HepG2 (cell line): ENCODE data around the gene IRF6. TPM values are rescaled to one million over a fixed set of nuclear protein-coding genes. Genes with fewer than 3 reads are reported as not detected.

Experiments
- ATAC-seq: fragments of 200-7000 bp; cut with Tn5 transposase; 3 replicates; pipeline ENCODE4 v1.9.1; 2020; ENCODE audit warnings: mild to moderate bottlenecking, moderate library complexity
- BruUV-seq: library from RNA; stranded (reverse); fragments of 400-500 nt; replicated peaks from 2 replicates; lab custom pipeline; 2021; lab: Mats Ljungman, UMichigan
- CTCF ChIA-PET: fragments of 300-600 bp; formaldehyde crosslinking; extraction: SDS; loops from one replicate; lab custom pipeline; 2021; ENCODE audit warnings: low total read pairs, inconsistent platforms, low intra/inter-chr PET ratio; lab: Yijun Ruan, JAX
- POLR2A ChIA-PET: fragments of 350-600 bp; sonication (Branson Sonifier 250); formaldehyde crosslinking; loops from one replicate; lab custom pipeline; 2020; ENCODE audit warnings: antibody characterized with exemption, inconsistent platforms; lab: Yijun Ruan, JAX
- DNase-seq: peaks from one replicate; pipeline ENCODE4 v3.0.0-alpha.2; 2015; ENCODE audit warnings: low spot score
- FAIRE-seq: peaks from 3 replicates; lab custom pipeline; 2011; peaks lifted over from hg19 to GRCh38; lab: Jason Lieb, UNC
- H2AFZ ChIP-seq: one replicate; pipeline ENCODE4 v1.6.1; 2011; ENCODE audit warnings: low read length, inconsistent platforms
- H3K27ac ChIP-seq: fragments of 300-600 bp; 3 replicates; pipeline ENCODE4 v1.8.0; 2011; ENCODE audit warnings: mixed run types, mild to moderate bottlenecking, mixed read lengths, low read length, inconsistent platforms; ENCODE audit not compliant: insufficient read depth; ENCODE audit errors: extremely low read length
- H3K27me3 ChIP-seq, 2 experiments: fragments of 200-600 bp in 1 of 2; 2 replicates in 1 of 2; 3 replicates in 1 of 2; pipeline versions ENCODE4 v1.6.0 to v1.8.0; 2011; ENCODE audit warnings: low read length in 2 of 2, mild to moderate bottlenecking in 2 of 2, moderate library complexity in 2 of 2, inconsistent platforms in 1 of 2; ENCODE audit not compliant: insufficient read depth in 2 of 2, control insufficient read depth in 1 of 2
- H3K36me3 ChIP-seq, 2 experiments: fragments of 200-600 bp in 1 of 2; replicated peaks in 1 of 2; 2 replicates in 1 of 2; 3 replicates in 1 of 2; pipeline versions ENCODE4 v1.5.1 to v1.8.0; 2011; ENCODE audit warnings: low read length in 2 of 2, inconsistent platforms in 1 of 2; ENCODE audit not compliant: insufficient read depth in 2 of 2, control insufficient read depth in 1 of 2
- H3K4me1 ChIP-seq: 2 replicates; pipeline ENCODE4 v1.5.1; 2012; ENCODE audit warnings: low read length, inconsistent platforms; ENCODE audit not compliant: insufficient read depth
- H3K4me2 ChIP-seq: 2 replicates; pipeline ENCODE4 v1.6.0; 2011; ENCODE audit warnings: low read depth, low read length, inconsistent platforms
- H3K4me3 ChIP-seq, 3 experiments: fragments of 200-600 bp in 1 of 3; sonication (generic), shearing (Covaris generic) in 1 of 3; replicated peaks in 1 of 3; 2 replicates each; pipeline ENCODE4 v1.5.1; 2011 to 2016; ENCODE audit warnings: low read length in 3 of 3, inconsistent platforms in 2 of 3, low read depth in 2 of 3, mild to moderate bottlenecking in 2 of 3, control low read depth in 1 of 3, mixed read lengths in 1 of 3; ENCODE audit not compliant: insufficient read depth in 1 of 3
- H3K79me2 ChIP-seq: one replicate; pipeline ENCODE4 v1.6.1; 2011; ENCODE audit warnings: low read length, inconsistent platforms; ENCODE audit not compliant: insufficient read depth
- H3K9ac ChIP-seq: 2 replicates; pipeline ENCODE4 v1.6.0; 2011; ENCODE audit warnings: mild to moderate bottlenecking, low read depth, low read length, inconsistent platforms; ENCODE audit not compliant: insufficient read depth
- H3K9me3 ChIP-seq: 2 replicates; pipeline ENCODE4 v1.5.1; 2012; ENCODE audit warnings: mild to moderate bottlenecking, low read length
- H4K20me1 ChIP-seq: 2 replicates; pipeline ENCODE4 v1.6.0; 2011; ENCODE audit warnings: inconsistent platforms, mild to moderate bottlenecking, low read length, moderate library complexity; ENCODE audit not compliant: insufficient read depth
- ZNF496 ChIP-seq: sonication (generic); formaldehyde crosslinking; IDR thresholded peaks from 2 replicates; pipeline ENCODE4 v1.8.1; 2023; ENCODE audit warnings: mild to moderate bottlenecking, moderate library complexity, missing genetic modification reagents; ENCODE audit not compliant: insufficient replicate concordance
- WGBS: methylation state at CpG from one replicate; pipeline ENCODE4 v1.1.6; 2017; ENCODE audit warnings: low lambda C conversion rate; 5-methylcytosine and 5-hydroxymethylcytosine counted together
- in situ Hi-C: cut with HindIII; loops from 2 replicates; pipeline ENCODE4 v1.10.0; 2017; ENCODE audit warnings: low pct_unique_long_range_greater_than_20kb; ENCODE audit not compliant: extremely low pct_ligation_motif_present
- intact Hi-C: fragments of 100-400 bp; cut with micrococcal nuclease; formaldehyde crosslinking; loops from one replicate; pipeline ENCODE4 v1.10.0; 2022; ENCODE audit not compliant: unreplicated experiment
- polyA plus RNA-seq, 8 experiments: library from polyadenylated mRNA; depleted of rRNA in 3 of 8; stranded (reverse) in 7 of 8; unstranded in 1 of 8; fragments of >200 nt; fragmentation: Illumina TruSeq in 4 of 8; extraction: Trizol in 4 of 8; gene quantifications; 2 replicates each; pipeline versions ENCODE4 v1.2.1 to v1.2.3, GENCODE V29; 2011 to 2016; ENCODE audit warnings: low read depth in 4 of 8, missing spikeins in 1 of 8, mixed read lengths in 1 of 8; ENCODE audit not compliant: insufficient read depth in 1 of 8
- total RNA-seq, 5 experiments: library from RNA; depleted of rRNA; stranded (reverse); fragments of >200 nt; fragmentation: Illumina TruSeq; extraction: Trizol; gene quantifications; 2 replicates each; pipeline ENCODE4 v1.2.3, GENCODE V29; 2016; ENCODE audit warnings: low read depth in 1 of 5
- TF ChIP-seq, protein P1 (sequence below): sonication (generic); formaldehyde crosslinking; IDR thresholded peaks from 2 replicates; pipeline ENCODE4 v1.4.0; 2020; ENCODE audit warnings: low read depth, missing genetic modification reagents
- TF ChIP-seq, protein P2 (sequence below): sonication (generic); formaldehyde crosslinking; IDR thresholded peaks from 2 replicates; pipeline ENCODE4 v1.5.0; 2020; ENCODE audit warnings: mild to moderate bottlenecking, missing genetic modification reagents

The IRF6 gene
- total and polyA plus RNA-seq, 2 of the 13 experiments (the other 11 are each of a cell fraction or from before 2014, with no cell fraction given): 0.02 TPM; not detected in 1

DNA sequence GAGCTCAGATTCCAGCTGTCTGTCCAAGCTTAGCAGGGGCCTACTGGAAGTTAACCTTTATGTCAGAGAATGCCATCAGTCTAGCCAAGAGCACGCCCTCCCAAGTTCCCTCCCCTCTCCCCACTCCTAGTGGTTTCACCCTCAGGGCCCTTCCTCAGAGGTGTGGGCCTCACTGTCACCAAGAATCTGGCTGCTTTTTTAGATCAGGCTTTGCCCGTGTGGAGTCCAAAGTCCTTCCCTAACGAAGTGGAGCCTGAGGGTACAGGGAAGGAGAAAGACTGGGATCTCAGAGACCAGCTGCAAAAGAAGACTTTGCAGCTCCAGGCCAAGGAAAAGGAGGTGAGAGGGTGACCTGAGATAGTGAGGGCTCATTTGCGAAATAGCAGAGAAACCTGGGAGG lies 25.7 kb downstream of the IRF6 start:
- ChIA-PET POLR2A (no interaction called here), CTCF (no interaction called here)
- no peaks in the 10 kb centered on the region for H3K36me3 ChIP-seq
- H3K9ac ChIP-seq: no peak overlapping the region
- H2AFZ ChIP-seq: no peak overlapping the region
- H3K4me3 ChIP-seq: no peak overlapping the region
- H3K4me2 ChIP-seq: no peak overlapping the region
- ATAC-seq: no peak
- BruUV-seq: no TSS peak
- no peaks in the 10 kb centered on the region for H3K79me2 ChIP-seq
- no peak for FAIRE-seq
- H4K20me1 ChIP-seq: no peaks in the 10 kb centered on the region
- no peak for DNase-seq
- intact Hi-C loops (loop anchor here (2.0 kb wide), 1 partner anchor 29 kb away; no protein-coding TSS in a partner anchor), in situ Hi-C loops (no loop called here)
- no peak for TF ChIP-seq ZNF496 (CRISPR knock-in tag)
- TF ChIP-seq, protein P1, sequence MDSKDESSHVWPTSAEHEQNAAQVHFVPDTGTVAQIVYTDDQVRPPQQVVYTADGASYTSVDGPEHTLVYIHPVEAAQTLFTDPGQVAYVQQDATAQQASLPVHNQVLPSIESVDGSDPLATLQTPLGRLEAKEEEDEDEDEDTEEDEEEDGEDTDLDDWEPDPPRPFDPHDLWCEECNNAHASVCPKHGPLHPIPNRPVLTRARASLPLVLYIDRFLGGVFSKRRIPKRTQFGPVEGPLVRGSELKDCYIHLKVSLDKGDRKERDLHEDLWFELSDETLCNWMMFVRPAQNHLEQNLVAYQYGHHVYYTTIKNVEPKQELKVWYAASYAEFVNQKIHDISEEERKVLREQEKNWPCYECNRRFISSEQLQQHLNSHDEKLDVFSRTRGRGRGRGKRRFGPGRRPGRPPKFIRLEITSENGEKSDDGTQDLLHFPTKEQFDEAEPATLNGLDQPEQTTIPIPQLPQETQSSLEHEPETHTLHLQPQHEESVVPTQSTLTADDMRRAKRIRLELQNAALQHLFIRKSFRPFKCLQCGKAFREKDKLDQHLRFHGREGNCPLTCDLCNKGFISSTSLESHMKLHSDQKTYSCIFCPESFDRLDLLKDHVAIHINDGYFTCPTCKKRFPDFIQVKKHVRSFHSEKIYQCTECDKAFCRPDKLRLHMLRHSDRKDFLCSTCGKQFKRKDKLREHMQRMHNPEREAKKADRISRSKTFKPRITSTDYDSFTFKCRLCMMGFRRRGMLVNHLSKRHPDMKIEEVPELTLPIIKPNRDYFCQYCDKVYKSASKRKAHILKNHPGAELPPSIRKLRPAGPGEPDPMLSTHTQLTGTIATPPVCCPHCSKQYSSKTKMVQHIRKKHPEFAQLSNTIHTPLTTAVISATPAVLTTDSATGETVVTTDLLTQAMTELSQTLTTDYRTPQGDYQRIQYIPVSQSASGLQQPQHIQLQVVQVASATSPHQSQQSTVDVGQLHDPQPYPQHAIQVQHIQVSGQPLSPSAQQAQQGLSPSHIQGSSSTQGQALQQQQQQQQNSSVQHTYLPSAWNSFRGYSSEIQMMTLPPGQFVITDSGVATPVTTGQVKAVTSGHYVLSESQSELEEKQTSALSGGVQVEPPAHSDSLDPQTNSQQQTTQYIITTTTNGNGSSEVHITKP (CRISPR knock-in tag): 0 out of 2 replicates have a peak, but pooled peaks have one; percentile 30
- H3K27ac ChIP-seq: no peak overlapping the region
- H3K27me3 ChIP-seq: no peaks in the 10 kb centered on the region
- no peaks in the 10 kb centered on the region for H3K9me3 ChIP-seq
- WGBS: 28% methylated on average over 3 of the region's 4 CpGs
- H3K4me1 ChIP-seq: peaks cover 11% of the 10 kb centered on the region

DNA sequence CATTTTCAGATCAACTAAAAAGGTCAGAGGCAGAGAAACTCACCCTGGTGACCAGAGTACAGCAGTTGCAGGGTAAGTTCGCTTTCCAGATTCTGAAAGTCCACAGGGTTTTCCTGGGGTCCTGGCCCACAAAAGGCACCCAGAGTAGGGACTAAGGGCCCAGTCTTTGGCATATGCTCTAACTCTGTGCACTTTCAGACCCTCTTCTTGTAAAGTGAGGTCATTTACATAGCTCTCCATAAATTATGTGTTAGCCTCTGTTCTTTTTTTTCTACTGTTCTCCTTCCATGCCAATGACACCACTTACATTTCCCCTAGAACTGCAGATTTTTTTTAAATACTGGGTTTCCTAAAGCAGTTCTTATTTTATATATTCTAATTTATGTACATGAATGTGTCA lies 27.8 kb downstream of the IRF6 start:
- Histone ChIP-seq H3K9ac (no peak overlapping the region), H2AFZ (no peak overlapping the region), H3K79me2 (no peaks in the 10 kb centered on the region), H3K36me3 (no peaks in the 10 kb centered on the region), H3K4me2 (no peak overlapping the region), H3K27ac (no peak overlapping the region), H3K9me3 (no peaks in the 10 kb centered on the region), H3K27me3 (no peaks in the 10 kb centered on the region), H3K4me1 (no peaks in the 10 kb centered on the region), H3K4me3 (no peak overlapping the region), H4K20me1 (no peaks in the 10 kb centered on the region)
- TF ChIP-seq, protein P2, sequence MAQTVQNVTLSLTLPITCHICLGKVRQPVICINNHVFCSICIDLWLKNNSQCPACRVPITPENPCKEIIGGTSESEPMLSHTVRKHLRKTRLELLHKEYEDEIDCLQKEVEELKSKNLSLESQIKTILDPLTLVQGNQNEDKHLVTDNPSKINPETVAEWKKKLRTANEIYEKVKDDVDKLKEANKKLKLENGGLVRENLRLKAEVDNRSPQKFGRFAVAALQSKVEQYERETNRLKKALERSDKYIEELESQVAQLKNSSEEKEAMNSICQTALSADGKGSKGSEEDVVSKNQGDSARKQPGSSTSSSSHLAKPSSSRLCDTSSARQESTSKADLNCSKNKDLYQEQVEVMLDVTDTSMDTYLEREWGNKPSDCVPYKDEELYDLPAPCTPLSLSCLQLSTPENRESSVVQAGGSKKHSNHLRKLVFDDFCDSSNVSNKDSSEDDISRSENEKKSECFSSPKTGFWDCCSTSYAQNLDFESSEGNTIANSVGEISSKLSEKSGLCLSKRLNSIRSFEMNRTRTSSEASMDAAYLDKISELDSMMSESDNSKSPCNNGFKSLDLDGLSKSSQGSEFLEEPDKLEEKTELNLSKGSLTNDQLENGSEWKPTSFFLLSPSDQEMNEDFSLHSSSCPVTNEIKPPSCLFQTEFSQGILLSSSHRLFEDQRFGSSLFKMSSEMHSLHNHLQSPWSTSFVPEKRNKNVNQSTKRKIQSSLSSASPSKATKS (CRISPR knock-in tag): no peak
- in situ Hi-C loops: no loop called here
- intact Hi-C loops: no loop called here
- BruUV-seq: no TSS peak
- DNase-seq (no peak), FAIRE-seq (no peak), ATAC-seq (no peak)
- WGBS: 20% methylated on average over 1 of the region's 1 CpG
- CTCF ChIA-PET: no interaction called here
- POLR2A ChIA-PET: no interaction called here
